ENCODE data around the gene ELFN1. TPM values are rescaled to one million over a fixed set of nuclear protein-coding genes. Genes with fewer than 3 reads are reported as not detected.

ELFN1 gene
- polyA plus RNA-seq, 1 donor (not counting 4 experiments of a cell fraction or from before 2014, with no cell fraction given): 0.03 TPM

DNA sequence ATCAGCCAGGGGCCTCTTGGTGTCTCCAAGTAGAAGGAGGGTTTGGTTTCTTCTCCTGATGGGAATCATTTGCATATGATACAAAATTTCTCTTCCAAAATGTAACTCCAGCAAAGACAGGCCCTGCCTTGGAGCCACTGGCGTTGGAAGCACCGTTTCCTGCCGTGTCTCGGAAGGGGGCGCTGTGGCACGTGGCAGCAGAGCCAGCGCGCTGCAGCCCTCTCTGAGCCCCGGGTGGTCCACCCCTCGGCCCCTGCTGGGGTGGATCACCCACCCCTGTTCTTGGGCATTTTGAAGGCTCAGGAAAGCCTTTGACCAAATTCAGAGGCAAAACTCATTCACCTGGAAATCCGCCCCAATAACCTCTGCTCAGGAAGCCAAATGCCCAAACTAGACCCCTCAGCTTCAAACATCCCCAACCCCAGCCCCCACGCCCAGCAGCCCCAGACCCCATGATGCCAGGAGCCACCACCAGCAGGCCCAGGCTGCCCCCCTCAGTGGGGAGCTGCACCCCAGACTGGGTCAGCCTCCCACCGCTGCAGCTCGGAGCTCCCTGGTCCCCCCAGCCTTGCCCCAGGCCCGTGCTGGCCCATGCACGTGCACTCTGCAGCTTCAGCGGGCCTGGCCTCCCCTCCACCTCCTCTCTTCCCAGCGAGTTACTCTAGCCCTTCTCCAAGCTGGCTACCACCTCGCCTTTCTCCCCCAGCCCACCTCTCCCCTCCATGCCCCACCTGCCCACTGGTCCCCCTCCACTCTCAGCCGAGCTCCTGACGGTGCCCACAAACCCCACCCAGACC lies 29.5 kb upstream of the ELFN1 start:
- FAIRE-seq: no peak
- Histone ChIP-seq H3K4me3 (ENCODE audit: control insufficient read depth in 2 of 3, extremely low read depth in 1 of 3, insufficient read depth in 2 of 3, low read depth in 1 of 3, low read length in 3 of 3) (no peak overlapping the region), H4K20me1 (ENCODE audit: control insufficient read depth, extremely low read depth, insufficient read depth, low read length) (no peaks in the 10 kb centered on the region), H3K27ac (ENCODE audit: control insufficient read depth, insufficient read depth, low read length) (no peak overlapping the region), H3K79me2 (ENCODE audit: control insufficient read depth, insufficient read depth, low read length) (no peaks in the 10 kb centered on the region), H2AFZ (ENCODE audit: control insufficient read depth, low read length) (no peak overlapping the region), H3K27me3 (ENCODE audit: control insufficient read depth, extremely low read depth, insufficient read depth, low read length) (peaks cover 26% of the 10 kb centered on the region), H3K36me3 (ENCODE audit: control insufficient read depth in 2 of 2, extremely low read depth in 1 of 2, insufficient read depth in 2 of 2, low read length in 2 of 2) (no peaks in the 10 kb centered on the region), H3K9me3 (ENCODE audit: control insufficient read depth, low read depth, low read length) (peaks cover 4% of the 10 kb centered on the region), H3K9ac (ENCODE audit: control insufficient read depth, extremely low read depth, insufficient read depth, low read length) (no peak overlapping the region), H3K4me2 (ENCODE audit: control insufficient read depth, extremely low read depth, insufficient read depth, low read depth, low read length) (no peak overlapping the region), H3K9me1 (ENCODE audit: control insufficient read depth, extremely low read depth, insufficient read depth, low read length) (no peaks in the 10 kb centered on the region), H3K4me1 (ENCODE audit: control insufficient read depth, extremely low read depth, insufficient read depth, low read length) (no peaks in the 10 kb centered on the region)
- no peak for DNase-seq (ENCODE audit: low read depth, low spot score)
- dilution Hi-C loops (cut with MboI; ENCODE audit: extremely low pct_ligation_motif_present, low sequenced_read_pairs): no loop called here
- TF ChIP-seq CTCF (optimal IDR thresholded peaks at IDR 0.05 in 1 of 3, IDR thresholded peaks at IDR 0.05 in 1 of 3, conservative IDR thresholded peaks at IDR 0.05 in 1 of 3; ENCODE audit: extremely low read depth in 1 of 3, insufficient read depth in 2 of 3, low read length in 3 of 3) (peak; percentile 61 to 83 (median 81)), EZH2 (IDR thresholded peaks at IDR 0.05; ENCODE audit: low read length) (no peak)

DNA sequence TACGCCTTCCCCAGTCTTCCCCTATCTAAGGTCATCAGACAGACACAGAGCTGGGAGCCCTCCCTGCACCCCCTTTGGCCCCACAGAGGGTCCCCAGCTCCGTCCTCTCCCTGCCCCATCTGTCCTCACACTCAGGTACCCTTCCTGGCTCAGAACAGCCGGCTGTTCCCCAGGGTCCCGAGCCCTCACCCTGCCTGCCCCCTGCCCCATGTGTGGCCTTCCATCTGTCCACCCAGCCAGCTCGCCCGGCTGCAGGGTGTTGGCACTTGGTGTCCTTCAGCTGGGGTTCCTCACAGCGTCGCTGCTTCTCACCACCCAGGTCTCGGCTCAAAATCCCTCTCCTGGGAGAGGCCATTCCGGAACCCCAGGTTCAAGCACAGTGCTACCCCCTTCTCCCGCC lies 28.9 kb upstream of the ELFN1 start:
- H3K27me3 ChIP-seq (ENCODE audit: control insufficient read depth, extremely low read depth, insufficient read depth, low read length): peaks cover 26% of the 10 kb centered on the region
- H3K79me2 ChIP-seq (ENCODE audit: control insufficient read depth, insufficient read depth, low read length): no peaks in the 10 kb centered on the region
- H3K4me3 ChIP-seq (ENCODE audit: control insufficient read depth in 2 of 3, extremely low read depth in 1 of 3, insufficient read depth in 2 of 3, low read depth in 1 of 3, low read length in 3 of 3): no peak overlapping the region
- no peaks in the 10 kb centered on the region for H3K36me3 ChIP-seq (ENCODE audit: control insufficient read depth in 2 of 2, extremely low read depth in 1 of 2, insufficient read depth in 2 of 2, low read length in 2 of 2)
- no peaks in the 10 kb centered on the region for H4K20me1 ChIP-seq (ENCODE audit: control insufficient read depth, extremely low read depth, insufficient read depth, low read length)
- H3K4me1 ChIP-seq (ENCODE audit: control insufficient read depth, extremely low read depth, insufficient read depth, low read length): no peaks in the 10 kb centered on the region
- dilution Hi-C loops (cut with MboI; ENCODE audit: extremely low pct_ligation_motif_present, low sequenced_read_pairs): no loop called here
- H3K4me2 ChIP-seq (ENCODE audit: control insufficient read depth, extremely low read depth, insufficient read depth, low read depth, low read length): no peak overlapping the region
- no peak overlapping the region for H2AFZ ChIP-seq (ENCODE audit: control insufficient read depth, low read length)
- no peak overlapping the region for H3K27ac ChIP-seq (ENCODE audit: control insufficient read depth, insufficient read depth, low read length)
- TF ChIP-seq EZH2 (IDR thresholded peaks at IDR 0.05; ENCODE audit: low read length) (no peak), CTCF (optimal IDR thresholded peaks at IDR 0.05 in 1 of 3, IDR thresholded peaks at IDR 0.05 in 1 of 3, conservative IDR thresholded peaks at IDR 0.05 in 1 of 3; ENCODE audit: extremely low read depth in 1 of 3, insufficient read depth in 2 of 3, low read length in 3 of 3) (no peak)
- H3K9me1 ChIP-seq (ENCODE audit: control insufficient read depth, extremely low read depth, insufficient read depth, low read length): no peaks in the 10 kb centered on the region
- peaks cover 4% of the 10 kb centered on the region for H3K9me3 ChIP-seq (ENCODE audit: control insufficient read depth, low read depth, low read length)
- H3K9ac ChIP-seq (ENCODE audit: control insufficient read depth, extremely low read depth, insufficient read depth, low read length): no peak overlapping the region
- FAIRE-seq (no peak), DNase-seq (ENCODE audit: low read depth, low spot score) (no peak)

All from keratinocyte (primary cell).